Measurements from ENCODE around the gene COBLL1.

COBLL1 gene

GRCh38 chr2:164681009-164681408 is 160.6 kb downstream of the COBLL1 start:
- DNase-seq (ENCODE audit: low read depth in 2 of 2) = no peak

GRCh38 chr2:164678631-164679149 is 162.9 kb downstream of the COBLL1 start:
- DNase-seq (ENCODE audit: low read depth in 2 of 2) = no peak

GRCh38 chr2:164677733-164678132 is 163.9 kb downstream of the COBLL1 start:
- no peak for DNase-seq (ENCODE audit: low read depth in 2 of 2)

- DNase-seq (ENCODE audit: low read depth in 2 of 2) = no peak
These were observed 164.4 kb downstream of the COBLL1 start for GRCh38 chr2:164677271-164677670.

GRCh38 chr2:164675687-164676086 is 165.9 kb downstream of the COBLL1 start:
- DNase-seq (ENCODE audit: low read depth in 2 of 2) = no peak

DNA sequence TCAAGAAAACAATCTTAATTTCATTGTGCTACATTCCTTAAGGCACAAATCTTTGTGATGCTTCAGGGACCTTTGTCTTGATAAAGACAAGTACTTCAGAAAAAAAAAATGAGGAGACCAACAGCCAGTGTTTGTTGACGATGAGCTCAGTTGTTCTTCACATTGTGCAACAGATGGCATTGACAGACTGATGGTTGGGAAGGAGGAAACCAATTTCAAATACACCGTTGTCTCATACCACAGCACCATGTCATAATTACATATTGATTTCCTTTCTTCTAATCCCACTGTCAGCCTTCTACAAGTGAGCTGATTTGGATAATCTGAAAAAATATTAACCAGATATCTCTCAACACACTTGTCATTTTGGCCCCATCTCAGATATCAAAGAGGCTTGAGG is 166.6 kb downstream of the COBLL1 start:
- DNase-seq (ENCODE audit: low read depth in 2 of 2) = no peak

DNA sequence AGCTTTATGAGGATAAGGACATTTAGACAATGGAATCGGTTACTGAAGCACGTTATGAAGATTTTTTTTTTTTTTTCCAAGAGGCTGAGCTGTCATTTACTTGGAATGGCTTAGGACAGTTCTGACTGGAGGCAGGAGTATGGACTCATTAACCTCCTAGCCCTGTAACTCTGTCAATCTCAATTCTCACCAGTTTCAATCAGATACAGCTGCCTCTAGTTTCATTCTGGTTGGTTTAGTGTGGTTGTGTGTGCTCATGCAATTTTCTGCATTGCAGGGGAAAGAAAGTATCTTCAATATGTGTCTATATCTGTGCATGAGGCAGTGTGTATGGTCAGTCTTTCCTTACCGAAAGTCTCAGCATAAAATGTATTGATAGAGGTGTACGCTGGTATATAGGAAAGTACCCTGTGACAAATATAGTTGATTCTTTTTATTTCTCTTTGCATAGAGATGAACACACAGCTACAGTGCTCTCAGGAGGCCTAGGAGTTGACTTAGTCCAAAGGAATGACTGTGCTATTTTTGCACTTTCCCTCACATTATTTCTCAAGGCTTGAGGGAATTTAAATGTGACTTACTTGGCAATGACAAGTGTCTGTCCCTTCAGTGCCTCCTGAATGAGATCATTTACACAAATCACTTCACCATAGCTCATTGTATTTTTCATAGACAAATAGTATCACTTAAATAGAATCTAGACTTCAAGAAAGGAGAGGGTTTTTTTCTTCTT is 169.8 kb downstream of the COBLL1 start:
- no peak for DNase-seq (ENCODE audit: low read depth in 2 of 2)

- no peak for DNase-seq (ENCODE audit: low read depth in 2 of 2)
These were observed 172.3 kb downstream of the COBLL1 start for GRCh38 chr2:164669291-164669690.

DNA sequence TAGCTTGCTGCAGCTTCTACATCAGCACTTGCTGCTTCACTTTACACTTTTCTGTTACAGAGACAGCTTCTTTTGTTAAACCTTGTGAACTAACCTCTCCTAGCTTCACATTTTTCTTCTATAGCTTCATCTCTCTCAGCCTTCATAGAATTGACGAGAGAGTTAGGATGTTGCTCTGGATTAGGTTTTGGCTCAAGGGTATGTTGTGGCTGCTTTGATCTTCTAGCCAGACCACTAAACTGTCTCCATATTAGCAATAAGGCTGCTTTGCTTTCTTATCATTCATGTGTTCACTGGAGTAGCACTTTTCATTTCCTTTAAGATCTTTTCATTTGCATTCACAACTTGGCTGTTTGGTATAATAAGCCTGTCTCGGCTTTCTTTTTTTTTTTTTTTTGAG is 174.1 kb downstream of the COBLL1 start:
- DNase-seq (ENCODE audit: low read depth in 2 of 2) = no peak

DNA sequence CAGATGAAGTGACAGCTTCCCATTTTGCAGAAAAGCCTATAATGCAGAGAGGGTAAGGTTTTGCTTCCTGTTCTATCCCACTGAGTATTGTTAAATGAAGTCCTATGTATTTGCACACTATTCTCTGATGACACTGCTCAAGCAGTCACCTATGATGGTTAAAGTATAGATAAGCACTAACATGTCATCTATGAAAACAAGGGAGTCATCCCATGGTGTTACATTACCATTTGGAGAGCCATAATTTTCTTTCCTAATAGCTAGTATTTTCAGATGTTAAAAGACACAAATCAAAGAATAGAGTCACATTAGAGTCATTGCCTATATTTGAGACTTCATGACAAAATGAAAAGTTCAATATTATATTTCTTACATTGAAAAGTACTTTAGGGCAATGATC is 177.6 kb downstream of the COBLL1 start:
- no peak for DNase-seq (ENCODE audit: low read depth in 2 of 2)

GRCh38 chr2:164662868-164663631 is 178.6 kb downstream of the COBLL1 start:
- DNase-seq (ENCODE audit: low read depth in 2 of 2) = no peak

- DNase-seq (ENCODE audit: low read depth in 2 of 2) = no peak
These were observed 179.6 kb downstream of the COBLL1 start for GRCh38 chr2:164662066-164662465.

GRCh38 chr2:164661349-164661748 is 180.3 kb downstream of the COBLL1 start:
- no peak for DNase-seq (ENCODE audit: low read depth in 2 of 2)

DNA sequence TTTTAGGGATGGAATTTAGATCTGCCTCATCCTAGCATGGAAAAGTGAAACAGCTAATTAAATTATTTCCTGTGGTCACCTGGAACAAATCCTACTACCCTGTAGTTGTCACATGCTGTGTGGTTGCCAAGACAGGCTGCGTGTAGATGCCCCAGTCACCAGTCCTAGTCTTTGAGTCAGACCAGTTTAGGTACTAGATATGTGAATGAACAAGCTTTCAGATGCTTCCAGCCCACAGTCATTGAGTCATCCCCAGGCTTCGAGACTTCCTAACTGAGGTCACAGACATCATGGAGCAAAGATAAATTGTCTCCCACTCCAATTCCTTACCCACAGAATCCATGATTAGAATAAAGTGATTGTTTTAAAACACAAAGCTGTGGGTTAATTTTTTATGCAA is 184.5 kb downstream of the COBLL1 start:
- no peak for DNase-seq (ENCODE audit: low read depth in 2 of 2)

- DNase-seq (ENCODE audit: low read depth in 2 of 2) = no peak
These were observed 185.9 kb downstream of the COBLL1 start for GRCh38 chr2:164655750-164656149.

DNA sequence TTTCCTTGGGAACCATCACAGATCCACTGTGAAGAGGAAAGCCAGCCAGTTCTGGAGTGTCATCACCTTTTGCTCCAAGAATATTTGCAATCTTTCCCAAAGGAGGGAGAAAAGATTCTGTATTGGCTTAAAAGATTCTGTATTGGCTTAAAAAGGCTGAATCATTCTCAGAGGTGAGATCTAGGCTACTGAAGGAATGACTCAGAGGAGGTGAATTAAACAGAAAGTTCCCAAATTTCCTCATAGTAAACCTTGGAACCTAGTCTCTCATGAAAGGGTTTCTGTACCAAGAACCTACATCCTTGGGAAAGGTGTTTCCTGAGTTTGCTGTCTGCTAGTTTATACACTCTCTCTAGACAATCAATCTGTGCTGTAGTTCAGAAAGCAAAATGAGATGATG is 186.3 kb downstream of the COBLL1 start:
- no peak for DNase-seq (ENCODE audit: low read depth in 2 of 2)

- no peak for DNase-seq (ENCODE audit: low read depth in 2 of 2)
These were observed 190.3 kb downstream of the COBLL1 start for GRCh38 chr2:164651361-164651760.

DNA sequence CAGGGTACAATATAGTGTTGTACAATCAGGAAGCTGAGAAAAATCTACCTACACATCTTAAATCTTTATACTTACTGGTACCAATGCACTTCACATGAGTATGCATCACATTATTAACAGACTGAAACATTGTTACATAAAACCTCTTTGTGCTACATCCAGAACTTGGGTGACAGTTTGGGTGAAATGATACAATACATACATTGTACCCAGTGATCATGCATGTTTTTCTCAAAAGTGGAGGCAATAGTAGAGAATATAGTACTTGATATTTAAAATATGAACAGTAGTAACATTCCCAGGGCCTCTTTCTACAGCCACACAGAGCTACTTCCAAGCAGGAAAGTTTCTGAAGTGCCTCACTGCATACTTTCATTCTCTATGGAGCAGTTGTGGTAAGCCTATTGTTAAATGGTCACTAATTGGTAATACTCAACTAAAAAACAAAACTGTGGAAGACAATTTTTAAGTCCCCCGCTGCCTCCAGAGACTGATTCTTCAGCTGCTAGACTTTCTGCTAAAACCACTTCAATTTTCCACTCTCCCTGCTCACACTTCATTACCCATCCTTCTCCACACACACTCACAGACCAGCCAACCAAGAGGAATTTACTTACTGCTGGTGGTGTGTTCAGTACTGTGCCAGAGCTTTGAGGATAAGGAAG is 197.5 kb downstream of the COBLL1 start:
- no peak for DNase-seq (ENCODE audit: low read depth in 2 of 2)

DNA sequence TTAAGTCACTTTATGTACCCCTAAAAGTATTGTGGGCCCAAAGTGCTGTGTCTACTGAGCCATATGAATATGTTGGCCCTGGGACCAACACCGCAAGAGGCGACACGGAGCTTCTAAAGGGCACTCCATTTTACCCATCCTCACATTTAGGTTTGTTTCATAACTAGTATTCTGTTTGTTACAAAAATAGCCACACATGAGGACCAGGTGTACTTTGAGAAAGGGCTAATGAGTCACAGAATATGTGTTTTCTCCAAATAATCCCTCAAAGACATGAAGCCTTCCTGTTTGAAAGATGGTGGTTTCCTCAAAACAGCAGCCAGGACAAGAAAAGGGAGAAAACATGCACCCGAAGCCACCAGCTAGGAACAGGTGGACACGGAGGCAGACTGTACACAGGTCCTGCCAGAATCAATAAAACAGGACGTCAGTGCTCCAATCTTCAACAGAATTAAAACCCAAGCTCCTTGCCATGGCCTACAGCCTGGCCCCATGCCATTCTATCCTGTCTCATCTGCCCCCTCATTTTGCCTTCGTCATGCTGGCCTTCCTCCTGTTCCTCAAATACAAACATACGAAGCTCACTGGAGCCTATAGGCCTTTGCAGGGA is 198.6 kb downstream of the COBLL1 start:
- no peak for DNase-seq (ENCODE audit: low read depth in 2 of 2)

DNA sequence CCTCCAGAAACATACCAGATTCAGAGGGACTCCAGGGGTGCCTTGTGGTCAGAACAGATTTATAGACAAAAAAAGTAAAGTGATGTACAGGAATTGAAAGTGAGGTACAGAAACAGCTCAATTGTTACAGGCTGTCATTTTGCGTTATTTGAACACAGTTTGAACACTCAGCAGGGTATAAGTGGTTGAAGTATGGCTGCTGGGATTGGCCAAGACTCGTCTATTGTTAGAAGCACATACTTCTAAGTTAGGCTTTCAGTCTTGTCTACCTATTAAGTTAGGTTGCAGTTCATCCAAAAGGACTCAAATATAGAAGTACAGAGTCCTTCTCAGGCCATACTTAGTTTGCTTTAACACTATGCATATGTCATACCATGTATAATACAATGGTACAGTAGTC is 199.4 kb downstream of the COBLL1 start:
- DNase-seq (ENCODE audit: low read depth in 2 of 2) = no peak
